SK-N-SH treated with all-trans-retinoic acid at 6 μM for 48 hours (cell line): ENCODE results near the gene KCNIP1.

Experiments
- ATAC-seq: fragments of 200-7000 bp; cut with Tn5 transposase; 3 replicates; pipeline ENCODE4 v1.9.1; 2020; ENCODE audit warnings: mild to moderate bottlenecking, moderate library complexity
- ARNTL ChIP-seq: fragments of 450-650 bp; formaldehyde crosslinking; IDR thresholded peaks from 2 replicates; pipeline ENCODE4 v1.5.0; 2020; ENCODE audit warnings: low read depth, mild to moderate bottlenecking, moderate library complexity, borderline replicate concordance
- CREB5 ChIP-seq: fragments of 250-450 bp; sonication (Bioruptor Pico); IDR thresholded peaks from 2 replicates; pipeline ENCODE4 v1.5.1; 2020; ENCODE audit warnings: low read depth, mild to moderate bottlenecking, moderate library complexity
- CSDC2 ChIP-seq: fragments of 250-450 bp; sonication (Bioruptor Pico); IDR thresholded peaks from 2 replicates; pipeline ENCODE4 v1.5.0; 2020; ENCODE audit warnings: mild to moderate bottlenecking, moderate library complexity
- ESRRG ChIP-seq: fragments of 250-450 bp; sonication (Bioruptor Pico); IDR thresholded peaks from 2 replicates; pipeline ENCODE4 v1.6.1; 2021; ENCODE audit warnings: mild to moderate bottlenecking
- GLIS3 ChIP-seq: fragments of 250-450 bp; sonication (Bioruptor Pico); IDR thresholded peaks from 2 replicates; pipeline ENCODE4 v1.5.0; 2020; ENCODE audit warnings: mild to moderate bottlenecking, moderate library complexity
- ISL1 ChIP-seq: fragments of 250-450 bp; sonication (Bioruptor Pico); IDR thresholded peaks from 2 replicates; pipeline ENCODE4 v2.1.2; 2022; ENCODE audit warnings: mild to moderate bottlenecking, moderate library complexity
- OSR1 ChIP-seq: fragments of 250-450 bp; sonication (Bioruptor Pico); IDR thresholded peaks from 2 replicates; pipeline ENCODE4 v1.8.0; 2022; ENCODE audit warnings: moderate library complexity, mild to moderate bottlenecking, inconsistent platforms
- PATZ1 ChIP-seq: fragments of 250-450 bp; sonication (Bioruptor Pico); IDR thresholded peaks from 2 replicates; pipeline ENCODE4 v1.8.0; 2020; ENCODE audit warnings: mild to moderate bottlenecking, moderate library complexity, borderline replicate concordance
- PPARA ChIP-seq: fragments of 250-450 bp; sonication (Bioruptor Pico); IDR thresholded peaks from 2 replicates; pipeline ENCODE4 v1.5.0; 2020; ENCODE audit warnings: mild to moderate bottlenecking, borderline replicate concordance
- RARB ChIP-seq: fragments of 250-450 bp; sonication (Bioruptor Pico); IDR thresholded peaks from 2 replicates; pipeline ENCODE4 v1.8.0; 2021; ENCODE audit warnings: mild to moderate bottlenecking, moderate library complexity
- SNAI2 ChIP-seq: fragments of 250-450 bp; sonication (Bioruptor Pico); IDR thresholded peaks from 2 replicates; pipeline ENCODE4 v1.5.0; 2020; ENCODE audit warnings: mild to moderate bottlenecking, moderate library complexity
- TCF4 ChIP-seq: fragments of 250-450 bp; sonication (Bioruptor Pico); IDR thresholded peaks from 2 replicates; pipeline ENCODE4 v1.8.0; 2021; ENCODE audit warnings: mild to moderate bottlenecking, moderate library complexity, borderline replicate concordance
- TOX ChIP-seq: fragments of 250-450 bp; sonication (Bioruptor Pico); IDR thresholded peaks from 2 replicates; pipeline ENCODE4 v1.8.0; 2021; ENCODE audit warnings: mild to moderate bottlenecking, moderate library complexity, borderline replicate concordance
- TSHZ2 ChIP-seq: fragments of 250-450 bp; sonication (Bioruptor Pico); IDR thresholded peaks from 2 replicates; pipeline ENCODE4 v1.5.0; 2020; ENCODE audit warnings: mild to moderate bottlenecking, moderate library complexity
- ZC3H10 ChIP-seq: fragments of 250-450 bp; sonication (Bioruptor Pico); IDR thresholded peaks from 2 replicates; pipeline ENCODE4 v1.5.1; 2021; ENCODE audit warnings: mild to moderate bottlenecking, moderate library complexity
- ZFP30 ChIP-seq: fragments of 450-650 bp; formaldehyde crosslinking; IDR thresholded peaks from 2 replicates; pipeline ENCODE4 v1.5.0; 2022; ENCODE audit warnings: mild to moderate bottlenecking, moderate library complexity
- ZNF70 ChIP-seq: fragments of 450-650 bp; formaldehyde crosslinking; IDR thresholded peaks from 2 replicates; pipeline ENCODE4 v1.5.0; 2020; ENCODE audit warnings: mild to moderate bottlenecking, moderate library complexity
- TF ChIP-seq, protein P1 (sequence below): fragments of 250-450 bp; sonication (Bioruptor Pico); IDR thresholded peaks from 2 replicates; pipeline ENCODE4 v1.5.1; 2021; ENCODE audit warnings: mild to moderate bottlenecking, moderate library complexity
- TF ChIP-seq, protein P2 (sequence below): fragments of 250-450 bp; sonication (Bioruptor Pico); IDR thresholded peaks from 2 replicates; pipeline ENCODE4 v1.8.0; 2021; ENCODE audit warnings: low read depth, mild to moderate bottlenecking, moderate library complexity, borderline replicate concordance

KCNIP1 gene

GRCh38 chr5:170584450-170585058 is 80.7 kb downstream of the KCNIP1 start:
- ATAC-seq, result no peak
- no peak for TF ChIP-seq PPARA (CRISPR knock-in tag)
- no peak for TF ChIP-seq TCF4 (CRISPR knock-in tag)
- no peak for TF ChIP-seq RARB
- no peak for TF ChIP-seq ARNTL (CRISPR knock-in tag)
- TF ChIP-seq ZC3H10 (CRISPR knock-in tag), result no peak
- TF ChIP-seq PATZ1 (CRISPR knock-in tag), result no peak
- TF ChIP-seq ISL1 (CRISPR knock-in tag), result no peak
- no peak for TF ChIP-seq OSR1 (CRISPR knock-in tag)
- TF ChIP-seq TSHZ2 (CRISPR knock-in tag), result no peak
- TF ChIP-seq, protein P1, sequence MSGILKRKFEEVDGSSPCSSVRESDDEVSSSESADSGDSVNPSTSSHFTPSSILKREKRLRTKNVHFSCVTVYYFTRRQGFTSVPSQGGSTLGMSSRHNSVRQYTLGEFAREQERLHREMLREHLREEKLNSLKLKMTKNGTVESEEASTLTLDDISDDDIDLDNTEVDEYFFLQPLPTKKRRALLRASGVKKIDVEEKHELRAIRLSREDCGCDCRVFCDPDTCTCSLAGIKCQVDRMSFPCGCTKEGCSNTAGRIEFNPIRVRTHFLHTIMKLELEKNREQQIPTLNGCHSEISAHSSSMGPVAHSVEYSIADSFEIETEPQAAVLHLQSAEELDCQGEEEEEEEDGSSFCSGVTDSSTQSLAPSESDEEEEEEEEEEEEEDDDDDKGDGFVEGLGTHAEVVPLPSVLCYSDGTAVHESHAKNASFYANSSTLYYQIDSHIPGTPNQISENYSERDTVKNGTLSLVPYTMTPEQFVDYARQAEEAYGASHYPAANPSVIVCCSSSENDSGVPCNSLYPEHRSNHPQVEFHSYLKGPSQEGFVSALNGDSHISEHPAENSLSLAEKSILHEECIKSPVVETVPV (CRISPR knock-in tag), result no peak

- TF ChIP-seq PPARA (CRISPR knock-in tag) (no peak), ARNTL (CRISPR knock-in tag) (no peak), OSR1 (CRISPR knock-in tag) (no peak), TOX (CRISPR knock-in tag) (no peak), ESRRG (CRISPR knock-in tag) (no peak), CREB5 (CRISPR knock-in tag) (no peak), GLIS3 (no peak), RARB (no peak), ZFP30 (no peak), ZNF70 (CRISPR knock-in tag) (no peak), ZC3H10 (CRISPR knock-in tag) (no peak), SNAI2 (CRISPR knock-in tag) (no peak), CSDC2 (CRISPR knock-in tag) (no peak), ISL1 (CRISPR knock-in tag) (no peak)
- TF ChIP-seq, protein P1 (CRISPR knock-in tag), result no peak
- TF ChIP-seq, protein P2, sequence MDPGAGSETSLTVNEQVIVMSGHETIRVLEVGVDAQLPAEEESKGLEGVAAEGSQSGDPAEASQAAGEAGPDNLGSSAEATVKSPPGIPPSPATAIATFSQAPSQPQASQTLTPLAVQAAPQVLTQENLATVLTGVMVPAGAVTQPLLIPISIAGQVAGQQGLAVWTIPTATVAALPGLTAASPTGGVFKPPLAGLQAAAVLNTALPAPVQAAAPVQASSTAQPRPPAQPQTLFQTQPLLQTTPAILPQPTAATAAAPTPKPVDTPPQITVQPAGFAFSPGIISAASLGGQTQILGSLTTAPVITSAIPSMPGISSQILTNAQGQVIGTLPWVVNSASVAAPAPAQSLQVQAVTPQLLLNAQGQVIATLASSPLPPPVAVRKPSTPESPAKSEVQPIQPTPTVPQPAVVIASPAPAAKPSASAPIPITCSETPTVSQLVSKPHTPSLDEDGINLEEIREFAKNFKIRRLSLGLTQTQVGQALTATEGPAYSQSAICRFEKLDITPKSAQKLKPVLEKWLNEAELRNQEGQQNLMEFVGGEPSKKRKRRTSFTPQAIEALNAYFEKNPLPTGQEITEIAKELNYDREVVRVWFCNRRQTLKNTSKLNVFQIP, result no peak
- ATAC-seq, result no peak
Observed at GRCh38 chr5:170585273-170585948, 81.6 kb downstream of the KCNIP1 start.
